GM21360 (cell line): ENCODE data around the gene PMEPA1.
"Not testable (repeated sequence)": the region's sequence is repeated elsewhere in the genome, so short reads cannot be mapped to it uniquely, and the experiment has no call there.

ENCODE experiments used
- ATAC-seq: cut with Tn5 transposase; IDR thresholded peaks from one replicate; pipeline ENCODE4 v1.9.1; 2021; ENCODE audit warnings: mild to moderate bottlenecking, moderate library complexity; ENCODE audit not compliant: unreplicated experiment

PMEPA1 gene

GRCh38 chr20:57654363-57654997 is 55.3 kb downstream of the PMEPA1 start:
- peak; percentile 76 for ATAC-seq

- no peak for ATAC-seq
Observed at GRCh38 chr20:57653910-57654309, 55.9 kb downstream of the PMEPA1 start.

GRCh38 chr20:57653546-57653900 is 56.3 kb downstream of the PMEPA1 start:
- no peak for ATAC-seq

GRCh38 chr20:57652606-57653545 is 56.9 kb downstream of the PMEPA1 start:
- no peak for ATAC-seq

- ATAC-seq: no peak
Observed at GRCh38 chr20:57651881-57652605, 57.8 kb downstream of the PMEPA1 start.

GRCh38 chr20:57650756-57651483 is 58.9 kb downstream of the PMEPA1 start:
- no peak for ATAC-seq

- ATAC-seq: no peak
Observed at GRCh38 chr20:57650266-57650665, 59.5 kb downstream of the PMEPA1 start.

GRCh38 chr20:57649617-57650015 is 60.2 kb downstream of the PMEPA1 start:
- ATAC-seq: no peak

- no peak for ATAC-seq
Observed at GRCh38 chr20:57648878-57649616, 60.8 kb downstream of the PMEPA1 start.

- no peak for ATAC-seq
Observed at GRCh38 chr20:57647933-57648785, 61.7 kb downstream of the PMEPA1 start.

GRCh38 chr20:57647006-57647932 is 62.5 kb downstream of the PMEPA1 start:
- ATAC-seq: no peak

- ATAC-seq: no peak
Observed at GRCh38 chr20:57638895-57639236, 70.9 kb downstream of the PMEPA1 start.

GRCh38 chr20:57638173-57638894 is 71.5 kb downstream of the PMEPA1 start:
- ATAC-seq: no peak

GRCh38 chr20:57633945-57634491 is 75.8 kb downstream of the PMEPA1 start:
- ATAC-seq: no peak

- no peak for ATAC-seq
Observed at GRCh38 chr20:57632286-57632685, 77.5 kb downstream of the PMEPA1 start.

- no peak for ATAC-seq
Observed at GRCh38 chr20:57630061-57630460, 79.8 kb downstream of the PMEPA1 start.

GRCh38 chr20:57629491-57629901 is 80.3 kb downstream of the PMEPA1 start:
- ATAC-seq: not testable (repeated sequence)
